ENCODE data around the gene NOL3.

The NOL3 gene

DNA sequence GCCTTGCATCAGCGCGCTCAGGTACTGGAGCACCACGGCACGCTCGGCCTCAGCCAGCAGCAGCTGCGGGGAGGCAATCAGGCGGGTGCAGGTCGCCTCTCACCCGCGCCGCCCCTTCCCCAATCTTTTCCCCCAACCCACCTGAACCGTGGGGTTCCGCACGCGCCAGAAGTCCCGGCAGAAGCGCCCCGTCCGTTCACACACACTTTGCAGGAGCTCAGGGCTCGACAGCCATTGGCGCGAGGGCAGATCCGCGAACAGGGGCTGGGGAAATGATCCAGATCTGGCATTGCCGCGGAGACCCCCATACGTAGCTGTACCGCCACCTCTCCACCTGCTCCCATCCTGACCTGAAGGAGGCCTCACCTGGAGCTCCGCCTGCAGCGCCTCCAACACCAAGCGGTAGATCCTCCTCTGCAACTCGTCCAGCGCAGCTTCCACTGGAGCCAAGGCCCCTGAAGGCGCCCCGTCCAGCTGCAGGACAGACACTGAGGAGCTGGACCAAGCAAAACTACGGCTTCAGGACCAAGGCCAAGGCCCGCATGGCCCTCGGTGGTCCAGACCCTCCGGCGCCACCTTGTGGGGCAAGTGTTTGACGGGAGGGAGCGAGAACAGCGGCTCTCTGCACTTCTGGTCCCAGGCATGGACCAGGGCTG, 14.8 kb downstream of the NOL3 start:
- Mint-ChIP-seq H3K36me3 (no peaks in the 10 kb centered on the region), H3K4me1 (peaks cover 12 to 14% of the 10 kb centered on the region in 2 donors), H3K27me3 (peaks cover 11 to 20% of the 10 kb centered on the region in 2 donors), H3K9me3 (no peaks in the 10 kb centered on the region), H3K27ac (peak overlapping the region; percentile 81), H3K4me3 (peak overlapping the region in 1 of 2 donors; percentile 88)
- DNase-seq (peak; percentile 76), ATAC-seq (replicated peaks) (peak; percentile 40 to 48)

DNA sequence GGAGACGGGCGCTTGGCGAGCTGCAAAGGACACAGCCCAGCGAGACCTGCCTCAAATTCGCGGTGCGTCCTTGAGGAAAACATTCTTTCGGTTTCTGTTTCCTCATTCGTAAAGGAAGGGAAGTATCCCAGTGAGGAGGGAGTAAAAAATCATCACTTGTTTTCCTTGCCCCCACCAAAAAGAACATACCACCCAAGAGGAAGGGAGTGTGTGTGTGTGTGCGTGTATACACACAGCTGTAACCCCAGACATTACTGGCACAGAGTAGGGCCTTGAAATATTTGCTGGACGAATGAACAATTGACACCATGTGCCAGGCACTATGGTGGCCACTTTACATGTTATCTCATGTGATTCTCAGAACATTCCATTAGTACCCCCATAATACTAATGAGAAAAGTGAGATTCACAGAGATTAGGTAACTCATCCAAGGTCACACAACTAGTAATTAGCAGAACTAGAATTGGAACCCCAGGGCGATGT, 15.4 kb downstream of the NOL3 start:
- Mint-ChIP-seq H3K9me3 (no peaks in the 10 kb centered on the region), H3K36me3 (no peaks in the 10 kb centered on the region), H3K27ac (no peak overlapping the region), H3K4me3 (no peak overlapping the region), H3K27me3 (peaks cover 11 to 20% of the 10 kb centered on the region in 2 donors), H3K4me1 (peaks cover 12 to 14% of the 10 kb centered on the region in 2 donors)
- ATAC-seq (replicated peaks) (no peak), DNase-seq (no peak)

DNA sequence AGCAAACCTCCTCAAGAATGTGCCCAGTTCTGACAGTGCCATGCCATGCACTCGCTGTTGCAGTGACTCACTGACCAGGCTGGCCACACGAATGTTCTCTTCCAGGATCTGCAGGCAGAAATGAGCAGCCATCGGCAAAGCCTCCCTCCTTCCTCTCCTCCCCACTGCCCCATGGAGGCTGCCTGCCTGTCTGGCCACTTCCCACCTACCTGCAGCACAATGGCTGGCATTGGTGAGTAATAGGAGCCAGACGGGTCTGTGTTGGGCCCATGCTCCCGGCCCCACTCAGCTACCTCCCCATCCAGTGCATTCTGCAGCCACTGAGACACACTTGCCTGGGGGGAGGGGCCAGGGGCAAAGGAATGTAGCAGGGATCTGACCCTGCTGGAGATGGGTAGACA, 16.2 kb downstream of the NOL3 start:
- ATAC-seq (replicated peaks), result no peak
- H3K4me3 Mint-ChIP-seq, result no peak overlapping the region

DNA sequence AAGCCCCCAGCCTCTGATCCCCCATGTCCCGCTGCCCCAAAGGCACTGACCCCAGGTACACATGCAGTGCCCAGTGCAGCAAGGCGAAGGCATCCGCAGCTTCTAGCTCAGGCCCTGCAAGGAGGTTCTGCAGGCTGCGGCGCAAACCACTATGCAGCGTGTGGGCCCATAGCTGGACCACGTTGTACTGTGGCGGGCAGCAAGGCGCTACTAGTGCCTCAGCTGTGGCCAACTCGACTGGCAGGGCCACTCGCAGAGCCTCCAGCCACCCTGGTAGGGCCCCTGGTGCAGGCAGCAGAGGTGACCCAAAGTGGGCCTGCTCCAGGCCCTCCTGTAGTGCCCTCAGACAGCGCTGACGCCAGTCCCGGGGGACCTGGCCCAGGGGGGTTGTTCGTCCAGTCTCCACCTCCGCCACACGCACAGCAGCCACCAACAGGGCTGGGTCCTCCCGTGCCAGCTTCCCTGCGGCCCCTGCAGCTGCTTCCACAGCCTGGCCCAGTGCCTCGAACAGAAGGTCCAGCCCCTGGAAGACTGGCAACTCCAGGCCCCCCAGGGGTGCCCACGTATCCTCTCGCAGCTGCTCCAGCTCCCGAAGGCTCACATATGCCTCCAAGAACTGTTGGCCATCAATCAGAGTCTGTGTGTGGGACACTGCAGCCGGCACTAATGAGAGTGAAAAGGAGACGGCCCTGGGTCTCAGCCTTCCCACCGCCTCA, 17.0 kb downstream of the NOL3 start:
- Mint-ChIP-seq H3K4me1 (peaks cover 17 to 24% of the 10 kb centered on the region in 2 donors), H3K4me3 (no peak overlapping the region), H3K27me3 (peaks cover 11 to 20% of the 10 kb centered on the region in 2 donors), H3K36me3 (peaks cover 0 to 3% of the 10 kb centered on the region in 2 donors), H3K9me3 (no peaks in the 10 kb centered on the region), H3K27ac (no peak overlapping the region)
- no peak for ATAC-seq (replicated peaks)
- no peak for DNase-seq

More for the DNA sequence above, 16.2 kb downstream of the NOL3 start:
- no peaks in the 10 kb centered on the region for H3K9me3 Mint-ChIP-seq
- peaks cover 11 to 20% of the 10 kb centered on the region in 2 donors for H3K27me3 Mint-ChIP-seq
- no peaks in the 10 kb centered on the region for H3K36me3 Mint-ChIP-seq
- peaks cover 14 to 19% of the 10 kb centered on the region in 2 donors for H3K4me1 Mint-ChIP-seq
- no peak overlapping the region for H3K27ac Mint-ChIP-seq
- no peak for DNase-seq

DNA sequence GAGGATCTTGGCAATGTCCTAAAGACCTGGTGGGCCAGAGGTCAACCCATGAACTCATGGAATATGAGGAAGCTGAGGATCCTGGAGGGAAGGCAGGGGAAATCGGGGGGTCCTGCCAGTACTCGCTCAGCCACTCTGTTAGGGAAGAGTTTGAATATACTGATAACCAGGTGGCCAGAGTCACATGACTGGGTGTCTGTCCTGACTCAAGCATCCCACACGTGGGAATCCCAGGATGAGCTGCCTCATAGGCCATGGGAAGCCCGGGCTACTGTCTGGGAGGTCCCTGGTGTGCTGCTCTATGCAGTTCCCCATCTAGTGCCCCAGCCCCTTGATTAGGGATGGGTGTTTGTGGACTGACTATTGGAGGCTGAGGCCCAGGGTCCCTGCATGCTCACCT, 18.0 kb downstream of the NOL3 start:
- Mint-ChIP-seq H3K36me3 (peaks cover 6 to 8% of the 10 kb centered on the region in 2 donors), H3K4me3 (no peak overlapping the region), H3K27me3 (peaks cover 11 to 20% of the 10 kb centered on the region in 2 donors), H3K9me3 (no peaks in the 10 kb centered on the region), H3K4me1 (peaks cover 19 to 32% of the 10 kb centered on the region in 2 donors), H3K27ac (no peak overlapping the region)
- DNase-seq (no peak), ATAC-seq (replicated peaks) (no peak)

DNA sequence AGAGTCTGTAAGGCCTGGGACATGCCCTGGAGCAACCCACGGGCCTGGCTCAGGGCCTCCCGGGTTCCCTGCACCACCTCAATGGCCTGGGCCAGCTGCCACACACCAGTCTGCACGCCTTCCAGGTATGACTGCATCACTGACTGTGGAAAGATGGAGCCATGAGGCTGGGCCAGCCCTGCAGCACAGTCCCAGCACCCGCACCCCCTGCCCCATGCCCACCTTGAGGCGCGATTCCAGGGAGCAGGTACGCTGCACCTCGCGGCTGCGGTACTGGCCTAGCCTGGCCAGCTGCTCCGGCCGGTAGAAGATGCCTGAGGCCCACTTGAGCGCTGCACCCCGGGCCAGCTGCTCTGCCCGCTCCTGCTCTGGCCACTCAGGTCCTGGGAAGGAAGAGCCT, 18.5 kb downstream of the NOL3 start:
- ATAC-seq (replicated peaks), result no peak
- Mint-ChIP-seq H3K27me3 (peaks cover 11 to 20% of the 10 kb centered on the region in 2 donors), H3K27ac (no peak overlapping the region), H3K9me3 (no peaks in the 10 kb centered on the region), H3K4me1 (peaks cover 20 to 37% of the 10 kb centered on the region in 2 donors), H3K4me3 (no peak overlapping the region), H3K36me3 (peaks cover 6 to 8% of the 10 kb centered on the region in 2 donors)
- DNase-seq, result no peak

DNA sequence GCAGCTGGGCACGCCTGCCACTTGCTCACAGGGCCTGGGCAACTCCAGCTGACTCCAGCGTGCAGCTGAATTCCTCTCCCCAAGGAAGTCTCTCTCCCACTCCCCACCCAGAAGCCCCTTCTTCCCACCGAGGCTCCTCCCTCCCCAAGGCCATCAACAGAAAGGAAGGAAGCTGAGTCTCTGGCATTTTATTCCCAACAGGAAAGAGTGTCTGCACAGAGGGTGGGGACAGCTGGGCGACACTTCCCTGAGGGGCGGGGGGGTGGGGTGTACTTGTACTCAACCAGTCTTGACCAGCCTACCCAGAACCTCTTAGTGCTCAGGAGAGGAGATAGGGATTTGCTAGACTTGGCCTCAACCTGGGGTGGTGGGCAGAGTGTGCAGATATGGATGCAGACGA, 19.7 kb downstream of the NOL3 start, which contains the start of gene EXOC3L1:
TSS of gene EXOC3L1 (minus strand) at position 96 of the 400 bp plus-strand sequence. CDS start 460 bp downstream, outside the sequence.
- DNase-seq (no peak), ATAC-seq (replicated peaks) (no peak)
- H3K27me3 Mint-ChIP-seq, result peaks cover 11 to 19% of the 10 kb centered on the region in 2 donors
- no peak within 1 kb of the TSS for H3K4me3 Mint-ChIP-seq
- no peak within 1 kb of the TSS for H3K27ac Mint-ChIP-seq
- peaks cover 21 to 42% of the 10 kb centered on the region in 2 donors for H3K4me1 Mint-ChIP-seq
- H3K36me3 Mint-ChIP-seq, result peaks cover 9 to 17% of the 10 kb centered on the region in 2 donors
- H3K9me3 Mint-ChIP-seq, result no peaks in the 10 kb centered on the region

DNA sequence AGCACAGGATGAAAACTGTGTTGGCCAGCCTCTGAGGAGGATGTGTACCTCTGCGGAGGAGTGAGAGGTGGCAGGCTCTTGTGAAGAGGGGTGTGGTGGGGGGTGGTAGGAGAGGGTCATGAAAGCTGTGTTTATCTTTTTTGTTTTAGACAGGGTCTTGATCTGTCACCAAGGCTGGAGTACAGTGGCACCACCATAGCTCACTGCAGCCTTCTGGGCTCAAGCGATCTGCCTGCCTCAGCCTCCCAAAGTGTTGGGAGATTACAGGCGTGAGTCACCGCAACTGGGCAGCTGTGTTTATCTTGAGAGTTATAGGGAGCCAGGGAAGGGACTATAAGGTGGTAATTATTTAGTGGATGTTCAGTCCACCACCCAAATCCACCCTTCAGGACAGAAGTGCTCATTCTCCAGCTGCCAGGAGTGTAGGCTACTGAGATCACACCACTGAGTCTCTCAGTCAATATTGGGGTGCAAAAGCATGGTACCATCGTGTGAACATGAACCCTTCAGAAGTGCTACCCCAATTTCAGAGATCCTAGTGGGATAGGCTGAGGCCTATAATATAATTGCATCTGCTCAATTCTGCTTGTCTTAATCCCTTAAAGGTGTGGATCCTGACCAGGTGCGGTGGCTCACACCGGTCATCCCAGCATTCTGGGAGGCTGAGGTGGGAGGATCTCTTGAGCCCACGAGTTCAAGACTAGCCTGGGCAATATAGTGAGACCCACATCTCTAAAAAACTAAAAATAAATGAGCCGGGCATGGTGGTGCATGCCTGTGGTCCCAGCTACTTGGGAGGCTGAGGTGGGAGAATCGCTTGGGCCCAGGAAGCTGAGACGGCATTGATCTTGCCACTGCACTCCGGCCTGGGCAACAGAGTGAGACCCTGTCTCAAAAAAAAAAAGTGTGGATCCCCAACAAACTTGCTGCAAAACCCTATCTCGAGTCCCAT, 20.4 kb downstream of the NOL3 start:
- Mint-ChIP-seq H3K27ac (no peak overlapping the region), H3K4me3 (no peak overlapping the region)
- no peak for ATAC-seq (replicated peaks)

DNA sequence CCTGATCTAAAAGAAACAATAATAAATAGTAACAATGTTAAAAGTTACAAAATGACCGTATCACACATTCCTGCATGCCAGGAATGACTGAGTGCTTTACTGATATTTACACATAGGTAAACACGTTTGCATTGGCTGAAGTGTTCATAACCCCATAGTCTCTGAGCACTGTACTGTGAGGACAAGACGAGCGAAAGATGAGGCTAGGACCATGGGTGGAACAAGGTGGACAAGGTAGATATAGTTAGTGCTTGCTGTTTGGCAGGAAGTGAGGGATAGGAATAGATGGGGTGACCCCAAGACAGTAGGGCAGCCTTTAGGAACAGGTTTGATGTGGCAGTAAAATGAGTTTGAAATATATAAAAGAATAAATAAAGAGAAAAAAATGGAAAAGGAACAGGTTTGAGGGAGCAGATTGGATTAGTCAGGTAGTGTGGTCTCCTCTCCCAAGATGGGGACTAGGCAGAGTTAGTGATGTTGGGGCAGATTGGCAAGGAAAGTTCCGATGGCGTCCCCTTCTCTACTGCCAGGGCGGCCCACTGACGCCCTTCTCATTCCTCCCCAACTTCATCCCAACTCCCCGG, 21.2 kb downstream of the NOL3 start:
- peaks cover 23 to 32% of the 10 kb centered on the region in 2 donors for H3K36me3 Mint-ChIP-seq
- peaks cover 2 to 12% of the 10 kb centered on the region in 2 donors for H3K27me3 Mint-ChIP-seq
- ATAC-seq (replicated peaks), result peak in 1 of 2 donors; percentile 2
- no peak for DNase-seq
- peak overlapping the region; percentile 89 for H3K4me3 Mint-ChIP-seq
- H3K4me1 Mint-ChIP-seq, result peaks cover 20 to 49% of the 10 kb centered on the region in 2 donors
- no peaks in the 10 kb centered on the region for H3K9me3 Mint-ChIP-seq
- peak overlapping the region; percentile 88 for H3K27ac Mint-ChIP-seq

More for the DNA sequence above, 20.4 kb downstream of the NOL3 start:
- H3K36me3 Mint-ChIP-seq, result peaks cover 16 to 24% of the 10 kb centered on the region in 2 donors
- DNase-seq, result no peak
- no peaks in the 10 kb centered on the region for H3K9me3 Mint-ChIP-seq
- H3K4me1 Mint-ChIP-seq, result peaks cover 14 to 41% of the 10 kb centered on the region in 2 donors
- peaks cover 5 to 13% of the 10 kb centered on the region in 2 donors for H3K27me3 Mint-ChIP-seq

DNA sequence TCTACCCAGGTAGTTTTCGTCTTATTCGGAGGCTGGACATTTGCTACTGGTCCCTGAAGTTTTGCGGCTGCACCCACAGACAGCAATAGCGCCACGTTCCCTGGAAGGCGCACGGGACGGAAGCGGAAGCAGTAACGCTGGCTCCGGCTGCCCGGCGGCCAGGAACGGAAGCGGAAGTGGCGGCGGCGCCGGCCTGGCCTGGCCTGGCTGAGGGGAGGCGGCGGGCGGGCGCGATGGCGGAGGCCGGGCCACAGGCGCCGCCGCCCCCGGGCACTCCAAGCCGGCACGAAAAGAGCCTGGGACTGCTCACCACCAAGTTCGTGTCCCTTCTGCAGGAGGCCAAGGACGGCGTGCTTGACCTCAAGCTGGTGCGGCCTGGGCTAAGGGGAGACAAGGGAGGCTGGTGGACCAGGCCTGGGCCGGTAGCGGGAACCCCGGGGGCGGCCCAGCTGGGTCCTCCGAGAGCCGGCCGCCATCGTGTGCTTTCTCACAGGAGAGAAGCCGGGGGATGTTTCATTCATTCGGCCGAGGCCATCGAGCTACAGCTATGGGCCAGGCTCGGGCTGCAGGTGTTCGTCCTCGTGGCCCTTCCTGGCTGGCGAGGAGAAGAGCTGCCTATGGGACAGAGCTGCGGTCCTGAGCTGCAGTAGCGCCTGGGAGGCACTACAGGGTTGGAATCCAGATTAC, 21.8 kb downstream of the NOL3 start, which contains the start of gene E2F4:
TSS of gene E2F4 (plus strand) at position 161 of the 687 bp plus-strand sequence. CDS start at position 234, 73 bp downstream.
- H3K9me3 Mint-ChIP-seq, result no peaks in the 10 kb centered on the region
- peak; percentile 99 to 100 for ATAC-seq (replicated peaks)

DNA sequence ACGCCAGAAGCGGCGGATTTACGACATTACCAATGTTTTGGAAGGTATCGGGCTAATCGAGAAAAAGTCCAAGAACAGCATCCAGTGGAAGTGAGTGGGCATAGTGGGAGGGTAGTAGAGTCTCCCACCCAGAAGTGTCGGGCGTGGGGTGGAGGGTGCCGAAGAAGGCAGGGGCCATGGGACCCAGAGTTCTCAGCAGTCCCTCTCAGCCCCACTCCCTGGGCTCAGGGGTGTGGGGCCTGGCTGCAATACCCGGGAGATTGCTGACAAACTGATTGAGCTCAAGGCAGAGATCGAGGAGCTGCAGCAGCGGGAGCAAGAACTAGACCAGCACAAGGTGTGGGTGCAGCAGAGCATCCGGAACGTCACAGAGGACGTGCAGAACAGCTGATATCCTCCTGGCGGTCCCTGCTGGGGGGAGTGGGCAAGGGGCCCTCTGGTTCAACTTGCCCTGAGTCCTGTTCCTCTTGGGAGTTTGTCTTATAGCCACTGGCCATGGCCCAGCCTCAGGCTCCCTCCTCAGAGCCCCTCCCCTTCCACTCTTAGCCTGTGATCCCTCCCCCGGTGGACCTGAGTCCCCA, 22.5 kb downstream of the NOL3 start:
- H3K27ac Mint-ChIP-seq, result peak overlapping the region; percentile 88
- DNase-seq (no peak), ATAC-seq (replicated peaks) (no peak)
- peak overlapping the region; percentile 89 for H3K4me3 Mint-ChIP-seq
- peaks cover 33 to 43% of the 10 kb centered on the region in 2 donors for H3K36me3 Mint-ChIP-seq
- H3K4me1 Mint-ChIP-seq, result peaks cover 23 to 61% of the 10 kb centered on the region in 2 donors
- no peaks in the 10 kb centered on the region for H3K9me3 Mint-ChIP-seq
- no peaks in the 10 kb centered on the region for H3K27me3 Mint-ChIP-seq

More for the DNA sequence above, 21.8 kb downstream of the NOL3 start, which contains the start of gene E2F4:
- peak within 1 kb of the TSS; percentile 88 for H3K27ac Mint-ChIP-seq
- H3K36me3 Mint-ChIP-seq, result peaks cover 30 to 38% of the 10 kb centered on the region in 2 donors
- DNase-seq, result peak; percentile 85
- H3K4me1 Mint-ChIP-seq, result peaks cover 23 to 55% of the 10 kb centered on the region in 2 donors
- H3K27me3 Mint-ChIP-seq, result peaks cover 0 to 6% of the 10 kb centered on the region in 2 donors
- H3K4me3 Mint-ChIP-seq, result peak within 1 kb of the TSS; percentile 89

DNA sequence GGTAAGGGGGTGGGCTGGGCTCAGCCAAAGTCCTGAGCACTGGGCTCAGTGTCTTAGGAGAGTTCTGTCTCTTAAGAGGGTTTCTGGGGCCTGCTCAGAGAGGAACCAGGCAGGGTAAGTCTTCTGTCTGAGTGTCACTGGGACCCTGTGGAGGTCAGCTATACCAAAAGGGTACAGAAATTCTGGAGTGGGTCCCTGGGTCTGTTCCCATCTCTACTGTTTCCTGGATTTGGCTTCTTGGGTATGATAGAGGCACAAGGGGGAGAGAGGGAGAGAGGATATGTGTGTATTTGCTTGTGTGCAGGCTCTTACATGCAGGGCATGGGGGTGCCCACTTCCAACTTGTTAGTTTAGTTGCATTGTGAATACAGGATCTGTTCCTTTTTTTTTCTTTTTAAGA, 23.2 kb downstream of the NOL3 start:
- Mint-ChIP-seq H3K27me3 (no peaks in the 10 kb centered on the region), H3K36me3 (peaks cover 39 to 50% of the 10 kb centered on the region in 2 donors), H3K9me3 (no peaks in the 10 kb centered on the region), H3K4me3 (peak overlapping the region; percentile 89), H3K4me1 (peaks cover 28 to 68% of the 10 kb centered on the region in 2 donors), H3K27ac (peak overlapping the region; percentile 37)
- ATAC-seq (replicated peaks) (no peak), DNase-seq (no peak)
